Panc1 (cell line): ENCODE measurements around the gene SIRPA. TPM values are rescaled to one million over a fixed set of nuclear protein-coding genes. Genes with fewer than 3 reads are reported as not detected.

Experiments
- ATAC-seq: fragments of 200-7000 bp; cut with Tn5 transposase; 2 replicates; pipeline ENCODE4 v1.9.1; 2020; ENCODE audit warnings: mild to moderate bottlenecking, moderate library complexity
- BruUV-seq: library from RNA; stranded (reverse); fragments of 400-500 nt; replicated peaks from 2 replicates; lab custom pipeline; 2021; lab: Mats Ljungman, UMichigan
- CTCF ChIA-PET: fragments of 300-600 bp; sonication (Branson Sonifier 250); formaldehyde crosslinking; loops from one replicate; lab custom pipeline; 2022; ENCODE audit warnings: antibody characterized with exemption; lab: Charles Lee
- POLR2A ChIA-PET: fragments of 300-600 bp; sonication (Branson Sonifier 250); formaldehyde crosslinking; loops from one replicate; lab custom pipeline; 2022; ENCODE audit warnings: antibody characterized with exemption; lab: Charles Lee
- DNase-seq: peaks from one replicate; pipeline ENCODE4 v3.0.0-alpha.2; 2010; ENCODE audit warnings: low read depth, low spot score
- H3K27ac ChIP-seq: 2 replicates; pipeline ENCODE4 v1.5.1; 2011; ENCODE audit warnings: mild to moderate bottlenecking, low read length, inconsistent platforms
- H3K27me3 ChIP-seq: fragments of 200-500 bp; sonication (Bioruptor generic); 2 replicates; pipeline ENCODE4 v1.6.0; 2014; ENCODE audit warnings: low read length, inconsistent platforms; ENCODE audit not compliant: control insufficient read depth, insufficient read depth
- H3K36me3 ChIP-seq: fragments of 200-500 bp; sonication (Bioruptor generic); 2 replicates; pipeline ENCODE4 v1.5.1; 2014; ENCODE audit warnings: inconsistent platforms, mild to moderate bottlenecking, low read length, moderate library complexity; ENCODE audit not compliant: control insufficient read depth, insufficient read depth
- H3K4me1 ChIP-seq: 2 replicates; pipeline ENCODE4 v1.5.1; 2011; ENCODE audit warnings: inconsistent platforms, mild to moderate bottlenecking, low read length, moderate library complexity; ENCODE audit not compliant: control insufficient read depth, insufficient read depth
- H3K4me3 ChIP-seq, 2 experiments: 2 replicates each; pipeline ENCODE4 v1.5.1; 2011 to 2012; ENCODE audit warnings: low read depth in 2 of 2, low read length in 2 of 2, mild to moderate bottlenecking in 2 of 2, inconsistent platforms in 1 of 2, moderate library complexity in 1 of 2
- H3K9me3 ChIP-seq: fragments of 200-500 bp; sonication (Bioruptor generic); 2 replicates; pipeline ENCODE4 v1.5.1; 2014; ENCODE audit warnings: low read depth, mild to moderate bottlenecking, inconsistent platforms, low read length, moderate library complexity; ENCODE audit not compliant: control insufficient read depth, insufficient read depth
- POLR2AphosphoS5 ChIP-seq: IDR thresholded peaks from 2 replicates; pipeline ENCODE4 v1.6.1; 2012; ENCODE audit warnings: mild to moderate bottlenecking, low read depth, low read length, moderate library complexity
- SIN3A ChIP-seq: IDR thresholded peaks from 2 replicates; pipeline ENCODE4 v1.6.1; 2012; ENCODE audit warnings: low read depth, mild to moderate bottlenecking, low read length, moderate library complexity, borderline replicate concordance; ENCODE audit not compliant: insufficient read depth
- TCF7L2 ChIP-seq: IDR thresholded peaks from 2 replicates; pipeline ENCODE4 v1.6.1; 2011; ENCODE audit warnings: mild to moderate bottlenecking, low read depth, low read length, inconsistent platforms
- in situ Hi-C: cut with HindIII; loops from 2 replicates; pipeline ENCODE4 v1.10.0; 2016; ENCODE audit warnings: low sequenced_read_pairs, low pct_unique_long_range_greater_than_20kb
- intact Hi-C: fragments of 100-400 bp; cut with micrococcal nuclease; formaldehyde crosslinking; loops from one replicate; pipeline ENCODE4 v1.10.0; 2022; ENCODE audit not compliant: unreplicated experiment
- total RNA-seq: library from RNA; stranded (reverse); gene quantifications from one replicate; pipeline ENCODE4 v1.2.1, GENCODE V29; 2021; ENCODE audit not compliant: unreplicated experiment
- TF ChIP-seq, protein P1 (sequence below): fragments of 450-650 bp; IDR thresholded peaks from 2 replicates; pipeline ENCODE4 v1.5.1; 2017; ENCODE audit warnings: mild to moderate bottlenecking
- TF ChIP-seq, protein P2 (sequence below), 2 experiments: IDR thresholded peaks; 2 replicates each; pipeline ENCODE4 v1.6.1; 2011 to 2012; ENCODE audit warnings: low read depth in 2 of 2, control low read depth in 1 of 2, low read length in 1 of 2, mild to moderate bottlenecking in 1 of 2, moderate library complexity in 1 of 2; ENCODE audit not compliant: insufficient read depth in 1 of 2

The SIRPA gene
- total RNA-seq, 1 experiment from 2014 or later = 2.4 TPM

GRCh38 chr20:1908191-1908590 lies 13.0 kb downstream of the SIRPA start:
- Histone ChIP-seq H3K9me3 (no peaks in the 10 kb centered on the region), H3K36me3 (no peaks in the 10 kb centered on the region), H3K27ac (no peak overlapping the region), H3K27me3 (no peaks in the 10 kb centered on the region), H3K4me3 (no peak overlapping the region), H3K4me1 (no peaks in the 10 kb centered on the region)
- ChIA-PET CTCF (no interaction called here), POLR2A (no interaction called here)
- DNase-seq = no peak
- in situ Hi-C loops (no loop called here), intact Hi-C loops (no loop called here)
- ATAC-seq = no peak
- TF ChIP-seq, protein P1, sequence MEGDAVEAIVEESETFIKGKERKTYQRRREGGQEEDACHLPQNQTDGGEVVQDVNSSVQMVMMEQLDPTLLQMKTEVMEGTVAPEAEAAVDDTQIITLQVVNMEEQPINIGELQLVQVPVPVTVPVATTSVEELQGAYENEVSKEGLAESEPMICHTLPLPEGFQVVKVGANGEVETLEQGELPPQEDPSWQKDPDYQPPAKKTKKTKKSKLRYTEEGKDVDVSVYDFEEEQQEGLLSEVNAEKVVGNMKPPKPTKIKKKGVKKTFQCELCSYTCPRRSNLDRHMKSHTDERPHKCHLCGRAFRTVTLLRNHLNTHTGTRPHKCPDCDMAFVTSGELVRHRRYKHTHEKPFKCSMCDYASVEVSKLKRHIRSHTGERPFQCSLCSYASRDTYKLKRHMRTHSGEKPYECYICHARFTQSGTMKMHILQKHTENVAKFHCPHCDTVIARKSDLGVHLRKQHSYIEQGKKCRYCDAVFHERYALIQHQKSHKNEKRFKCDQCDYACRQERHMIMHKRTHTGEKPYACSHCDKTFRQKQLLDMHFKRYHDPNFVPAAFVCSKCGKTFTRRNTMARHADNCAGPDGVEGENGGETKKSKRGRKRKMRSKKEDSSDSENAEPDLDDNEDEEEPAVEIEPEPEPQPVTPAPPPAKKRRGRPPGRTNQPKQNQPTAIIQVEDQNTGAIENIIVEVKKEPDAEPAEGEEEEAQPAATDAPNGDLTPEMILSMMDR = no peak
- TF ChIP-seq, protein P2, sequence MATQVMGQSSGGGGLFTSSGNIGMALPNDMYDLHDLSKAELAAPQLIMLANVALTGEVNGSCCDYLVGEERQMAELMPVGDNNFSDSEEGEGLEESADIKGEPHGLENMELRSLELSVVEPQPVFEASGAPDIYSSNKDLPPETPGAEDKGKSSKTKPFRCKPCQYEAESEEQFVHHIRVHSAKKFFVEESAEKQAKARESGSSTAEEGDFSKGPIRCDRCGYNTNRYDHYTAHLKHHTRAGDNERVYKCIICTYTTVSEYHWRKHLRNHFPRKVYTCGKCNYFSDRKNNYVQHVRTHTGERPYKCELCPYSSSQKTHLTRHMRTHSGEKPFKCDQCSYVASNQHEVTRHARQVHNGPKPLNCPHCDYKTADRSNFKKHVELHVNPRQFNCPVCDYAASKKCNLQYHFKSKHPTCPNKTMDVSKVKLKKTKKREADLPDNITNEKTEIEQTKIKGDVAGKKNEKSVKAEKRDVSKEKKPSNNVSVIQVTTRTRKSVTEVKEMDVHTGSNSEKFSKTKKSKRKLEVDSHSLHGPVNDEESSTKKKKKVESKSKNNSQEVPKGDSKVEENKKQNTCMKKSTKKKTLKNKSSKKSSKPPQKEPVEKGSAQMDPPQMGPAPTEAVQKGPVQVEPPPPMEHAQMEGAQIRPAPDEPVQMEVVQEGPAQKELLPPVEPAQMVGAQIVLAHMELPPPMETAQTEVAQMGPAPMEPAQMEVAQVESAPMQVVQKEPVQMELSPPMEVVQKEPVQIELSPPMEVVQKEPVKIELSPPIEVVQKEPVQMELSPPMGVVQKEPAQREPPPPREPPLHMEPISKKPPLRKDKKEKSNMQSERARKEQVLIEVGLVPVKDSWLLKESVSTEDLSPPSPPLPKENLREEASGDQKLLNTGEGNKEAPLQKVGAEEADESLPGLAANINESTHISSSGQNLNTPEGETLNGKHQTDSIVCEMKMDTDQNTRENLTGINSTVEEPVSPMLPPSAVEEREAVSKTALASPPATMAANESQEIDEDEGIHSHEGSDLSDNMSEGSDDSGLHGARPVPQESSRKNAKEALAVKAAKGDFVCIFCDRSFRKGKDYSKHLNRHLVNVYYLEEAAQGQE (IDR thresholded peaks at IDR 0.05; ENCODE audit: insufficient read depth in 1 of 2, low read depth in 2 of 2, low read length in 1 of 2) = no peak
- TF ChIP-seq TCF7L2 (no peak), POLR2AphosphoS5 (no peak), SIN3A (no peak)
- no TSS peak for BruUV-seq

DNA sequence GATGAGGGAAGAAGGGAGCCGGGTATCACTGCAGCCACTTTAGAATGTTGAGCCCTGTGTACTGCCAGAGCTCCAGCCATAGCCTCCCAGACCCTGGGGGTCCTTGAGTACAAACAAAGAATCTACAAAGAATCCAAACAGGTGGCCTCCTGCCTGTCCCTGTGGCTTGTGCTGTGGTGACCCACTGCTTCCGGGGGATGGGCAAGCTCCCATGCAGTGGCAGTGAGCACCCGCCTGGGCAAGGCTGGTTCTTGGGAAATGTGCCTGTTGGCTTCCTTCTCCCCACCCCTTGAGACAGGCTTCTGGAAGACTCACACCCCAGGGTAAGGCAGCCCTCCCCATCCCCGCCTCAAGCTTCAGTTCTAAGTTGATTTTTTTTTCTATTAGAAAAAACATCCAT lies 13.9 kb downstream of the SIRPA start:
- no peaks in the 10 kb centered on the region for H3K27me3 ChIP-seq
- no peaks in the 10 kb centered on the region for H3K36me3 ChIP-seq
- ATAC-seq (no peak), DNase-seq (no peak)
- no peak overlapping the region for H3K27ac ChIP-seq
- TF ChIP-seq POLR2AphosphoS5 = no peak
- BruUV-seq = no TSS peak
- no peak overlapping the region for H3K4me3 ChIP-seq
- no peaks in the 10 kb centered on the region for H3K9me3 ChIP-seq
- ChIA-PET CTCF (no interaction called here), POLR2A (interaction anchor here (0.5 kb wide), 1 partner anchor 457 kb away, joined by 4 read pairs; no protein-coding TSS in a partner anchor)
- intact Hi-C loops (no loop called here), in situ Hi-C loops (no loop called here)
- no peaks in the 10 kb centered on the region for H3K4me1 ChIP-seq

GRCh38 chr20:1911536-1911935 lies 16.3 kb downstream of the SIRPA start:
- intact Hi-C loops (no loop called here), in situ Hi-C loops (no loop called here)
- BruUV-seq = no TSS peak
- ChIA-PET POLR2A (interaction anchor here (0.6 kb wide), 1 partner anchor 242 kb away, joined by 3 read pairs; no protein-coding TSS in a partner anchor), CTCF (no interaction called here)
- ATAC-seq (no peak), DNase-seq (no peak)
- H3K4me3 ChIP-seq = no peak overlapping the region
- H3K36me3 ChIP-seq = no peaks in the 10 kb centered on the region
- no peaks in the 10 kb centered on the region for H3K4me1 ChIP-seq
- no peak overlapping the region for H3K27ac ChIP-seq
- no peaks in the 10 kb centered on the region for H3K9me3 ChIP-seq
- TF ChIP-seq SIN3A = no peak
- TF ChIP-seq, protein P1 = no peak
- no peak for TF ChIP-seq TCF7L2
- no peak for TF ChIP-seq POLR2AphosphoS5
- TF ChIP-seq, protein P2 (IDR thresholded peaks at IDR 0.05; ENCODE audit: insufficient read depth in 1 of 2, low read depth in 2 of 2, low read length in 1 of 2) = no peak
- H3K27me3 ChIP-seq = no peaks in the 10 kb centered on the region
